ENCODE measurements around the gene DNAJC21.
A peak's percentile ranks its signal among the peaks of the same experiment; 100 is the strongest.

The DNAJC21 gene

GRCh38 chr5:34977934-34978613 is 48.7 kb downstream of the DNAJC21 start:
- DNase-seq (ENCODE audit: low read depth, low spot score), result no peak

GRCh38 chr5:34978681-34979080 is 49.3 kb downstream of the DNAJC21 start:
- DNase-seq (ENCODE audit: low read depth, low spot score), result no peak

- DNase-seq (ENCODE audit: low read depth, low spot score), result no peak
Measured at GRCh38 chr5:34982823-34983222, 53.5 kb downstream of the DNAJC21 start.

- no peak for DNase-seq (ENCODE audit: low read depth, low spot score)
Measured at GRCh38 chr5:34986965-34987364, 57.6 kb downstream of the DNAJC21 start.

- DNase-seq (ENCODE audit: low read depth, low spot score), result no peak
Measured at GRCh38 chr5:34991486-34992238, 62.3 kb downstream of the DNAJC21 start.

- no peak for DNase-seq (ENCODE audit: low read depth, low spot score)
Measured at GRCh38 chr5:34993951-34994350, 64.6 kb downstream of the DNAJC21 start.

GRCh38 chr5:34996261-34996660 is 66.9 kb downstream of the DNAJC21 start:
- DNase-seq (ENCODE audit: low read depth, low spot score), result no peak

GRCh38 chr5:34998058-34998789 is 68.9 kb downstream of the DNAJC21 start:
- DNase-seq (ENCODE audit: low read depth, low spot score), result no peak

GRCh38 chr5:35001842-35002241 is 72.5 kb downstream of the DNAJC21 start:
- DNase-seq (ENCODE audit: low read depth, low spot score), result no peak

- DNase-seq (ENCODE audit: low read depth, low spot score), result no peak
Measured at GRCh38 chr5:35002459-35002858, 73.1 kb downstream of the DNAJC21 start.

GRCh38 chr5:35003018-35003957 is 73.9 kb downstream of the DNAJC21 start:
- peak; percentile 9 for DNase-seq (ENCODE audit: low read depth, low spot score)

- no peak for DNase-seq (ENCODE audit: low read depth, low spot score)
Measured at GRCh38 chr5:35004200-35004599, 74.8 kb downstream of the DNAJC21 start.

GRCh38 chr5:35004771-35005170 is 75.4 kb downstream of the DNAJC21 start:
- no peak for DNase-seq (ENCODE audit: low read depth, low spot score)

Measured in smooth muscle cell of the brain vasculature (primary cell).